ENCODE data around the gene OR2V2. TPM values are rescaled to one million over a fixed set of nuclear protein-coding genes. Genes with fewer than 3 reads are reported as not detected.

Gene OR2V2
- total and polyA plus RNA-seq, 2 donors (not counting 3 experiments of a cell fraction or from before 2014, with no cell fraction given): not detected

DNA sequence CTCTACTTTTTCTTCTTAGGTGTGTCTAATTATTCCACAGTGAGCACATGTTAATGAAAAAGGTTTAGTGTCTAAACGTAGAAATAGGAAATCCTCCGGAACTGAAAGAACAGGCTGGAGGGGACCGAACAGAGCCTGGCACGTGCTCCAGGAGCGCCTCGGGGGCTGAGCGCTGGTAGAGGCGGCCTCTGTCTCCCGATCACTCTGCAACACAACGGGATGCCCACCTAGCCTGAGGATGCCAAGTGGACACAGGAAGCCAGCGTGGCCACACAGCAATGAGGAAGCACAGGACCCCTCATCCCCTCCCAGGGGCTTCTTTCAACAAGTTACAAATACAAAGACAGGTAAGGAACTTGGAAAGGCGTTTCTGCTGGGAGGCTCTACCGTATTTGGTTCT is 38.2 kb downstream of the OR2V2 start:
- FAIRE-seq: no peak
- CTCF ChIA-PET: interaction anchor here (1.5 to 2.7 kb wide), 3 partner anchors 22 to 86 kb away, joined by 4 to 17 read pairs (median 16); partner anchors contain the start of gene TRIM52
- Histone ChIP-seq H3K4me1 (ENCODE audit: control insufficient read depth, extremely low read depth, insufficient read depth, low read length) (peaks cover 9% of the 10 kb centered on the region), H3K36me3 (ENCODE audit: control insufficient read depth in 2 of 2, extremely low read depth in 1 of 2, insufficient read depth in 2 of 2, low read length in 2 of 2) (no peaks in the 10 kb centered on the region), H3K4me3 (replicated peaks in 1 of 3; ENCODE audit: insufficient read depth in 1 of 3, low read depth in 1 of 3, low read length in 3 of 3) (no peak overlapping the region), H3K9me1 (replicated peaks; ENCODE audit: control insufficient read depth, extremely low read depth, insufficient read depth, low read length) (no peaks in the 10 kb centered on the region), H3K27ac (ENCODE audit: insufficient read depth, low read depth, low read length) (no peak overlapping the region), H4K20me1 (replicated peaks; ENCODE audit: control insufficient read depth, extremely low read depth, insufficient read depth, low read length) (no peaks in the 10 kb centered on the region), H3K9me3 (replicated peaks; ENCODE audit: control insufficient read depth, insufficient read depth, low read length) (no peaks in the 10 kb centered on the region), H3K4me2 (ENCODE audit: insufficient read depth, low read length) (no peak overlapping the region), H3K9ac (replicated peaks; ENCODE audit: extremely low read depth, insufficient read depth, low read length) (no peak overlapping the region), H3K79me2 (ENCODE audit: control insufficient read depth, insufficient read depth, low read length) (no peaks in the 10 kb centered on the region), H2AFZ (ENCODE audit: low read depth, low read length) (no peak overlapping the region), H3K27me3 (ENCODE audit: control insufficient read depth in 2 of 2, insufficient read depth in 2 of 2, low read length in 2 of 2) (peaks cover 0 to 2% of the 10 kb centered on the region in 2 experiments)
- dilution Hi-C loops (cut with MboI; ENCODE audit: extremely low pct_ligation_motif_present, low sequenced_read_pairs) (no loop called here), intact Hi-C loops (cut with micrococcal nuclease) (loop anchor here (5.0 to 10.0 kb wide), 2 partner anchors 383 to 691 kb away; partner anchors contain the start of genes CNOT6 and MGAT1)
- BruUV-seq (replicated peaks): no TSS peak
- POLR2A ChIA-PET: no interaction called here
- no peak for DNase-seq (ENCODE audit: low read depth, low spot score)
- TF ChIP-seq, protein P1, sequence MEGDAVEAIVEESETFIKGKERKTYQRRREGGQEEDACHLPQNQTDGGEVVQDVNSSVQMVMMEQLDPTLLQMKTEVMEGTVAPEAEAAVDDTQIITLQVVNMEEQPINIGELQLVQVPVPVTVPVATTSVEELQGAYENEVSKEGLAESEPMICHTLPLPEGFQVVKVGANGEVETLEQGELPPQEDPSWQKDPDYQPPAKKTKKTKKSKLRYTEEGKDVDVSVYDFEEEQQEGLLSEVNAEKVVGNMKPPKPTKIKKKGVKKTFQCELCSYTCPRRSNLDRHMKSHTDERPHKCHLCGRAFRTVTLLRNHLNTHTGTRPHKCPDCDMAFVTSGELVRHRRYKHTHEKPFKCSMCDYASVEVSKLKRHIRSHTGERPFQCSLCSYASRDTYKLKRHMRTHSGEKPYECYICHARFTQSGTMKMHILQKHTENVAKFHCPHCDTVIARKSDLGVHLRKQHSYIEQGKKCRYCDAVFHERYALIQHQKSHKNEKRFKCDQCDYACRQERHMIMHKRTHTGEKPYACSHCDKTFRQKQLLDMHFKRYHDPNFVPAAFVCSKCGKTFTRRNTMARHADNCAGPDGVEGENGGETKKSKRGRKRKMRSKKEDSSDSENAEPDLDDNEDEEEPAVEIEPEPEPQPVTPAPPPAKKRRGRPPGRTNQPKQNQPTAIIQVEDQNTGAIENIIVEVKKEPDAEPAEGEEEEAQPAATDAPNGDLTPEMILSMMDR (IDR thresholded peaks at IDR 0.05; ENCODE audit: extremely low read depth in 1 of 2, insufficient read depth in 1 of 2, low read depth in 1 of 2, low read length in 2 of 2): no peak
- TF ChIP-seq GATA2 (IDR thresholded peaks at IDR 0.05; ENCODE audit: insufficient read depth, insufficient read length, low read depth, low read length) (no peak), POLR2AphosphoS5 (IDR thresholded peaks at IDR 0.05; ENCODE audit: insufficient read depth, low read depth, low read length) (no peak), JUN (IDR thresholded peaks at IDR 0.05; ENCODE audit: borderline replicate concordance, insufficient read depth, insufficient read length, low read depth) (no peak), EZH2 (IDR thresholded peaks at IDR 0.05; ENCODE audit: borderline replicate concordance, low read depth, low read length, severe bottlenecking) (no peak), MYC (IDR thresholded peaks at IDR 0.05; ENCODE audit: low read depth, low read length) (no peak), FOS (IDR thresholded peaks at IDR 0.05; ENCODE audit: borderline replicate concordance, insufficient read depth, low read length) (no peak), POLR2A (IDR thresholded peaks at IDR 0.05; ENCODE audit: low read depth, low read length) (no peak)
- TF ChIP-seq, protein P2, sequence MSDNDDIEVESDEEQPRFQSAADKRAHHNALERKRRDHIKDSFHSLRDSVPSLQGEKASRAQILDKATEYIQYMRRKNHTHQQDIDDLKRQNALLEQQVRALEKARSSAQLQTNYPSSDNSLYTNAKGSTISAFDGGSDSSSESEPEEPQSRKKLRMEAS (IDR thresholded peaks at IDR 0.05; ENCODE audit: insufficient read depth, insufficient read length): no peak

Measured in endothelial cell of umbilical vein (primary cell).